ENCODE results near the gene MYH9.
A peak's percentile ranks its signal among the peaks of the same experiment; 100 is the strongest.
"Not testable (repeated sequence)": the region's sequence is repeated elsewhere in the genome, so short reads cannot be mapped to it uniquely, and the experiment has no call there.

Gene MYH9

GRCh38 chr22:36281781-36282327 lies 105.9 kb downstream of the MYH9 start:
- no peak for DNase-seq (ENCODE audit: extremely low read depth in 1 of 2, low read depth in 1 of 2)

GRCh38 chr22:36280379-36280778 lies 107.4 kb downstream of the MYH9 start:
- no peak for DNase-seq (ENCODE audit: extremely low read depth in 1 of 2, low read depth in 1 of 2)

GRCh38 chr22:36279219-36279666 lies 108.5 kb downstream of the MYH9 start:
- DNase-seq (ENCODE audit: extremely low read depth in 1 of 2, low read depth in 1 of 2) = no peak

GRCh38 chr22:36277482-36278291 lies 110.1 kb downstream of the MYH9 start:
- peak in 1 of 2 donors; percentile 39 for DNase-seq (ENCODE audit: extremely low read depth in 1 of 2, low read depth in 1 of 2)

GRCh38 chr22:36274531-36274930 lies 113.2 kb downstream of the MYH9 start:
- DNase-seq (ENCODE audit: extremely low read depth in 1 of 2, low read depth in 1 of 2) = no peak

GRCh38 chr22:36271951-36272350 lies 115.8 kb downstream of the MYH9 start:
- DNase-seq (ENCODE audit: extremely low read depth in 1 of 2, low read depth in 1 of 2) = not testable (repeated sequence)

GRCh38 chr22:36271231-36271630 lies 116.5 kb downstream of the MYH9 start:
- DNase-seq (ENCODE audit: extremely low read depth in 1 of 2, low read depth in 1 of 2) = not testable (repeated sequence)

- no peak for DNase-seq (ENCODE audit: extremely low read depth in 1 of 2, low read depth in 1 of 2)
Observed at GRCh38 chr22:36267896-36268485, 119.8 kb downstream of the MYH9 start.

GRCh38 chr22:36267058-36267457 lies 120.7 kb downstream of the MYH9 start:
- no peak for DNase-seq (ENCODE audit: extremely low read depth in 1 of 2, low read depth in 1 of 2)

- DNase-seq (ENCODE audit: extremely low read depth in 1 of 2, low read depth in 1 of 2) = not testable (repeated sequence)
Observed at GRCh38 chr22:36263886-36264664, 123.7 kb downstream of the MYH9 start.

GRCh38 chr22:36263216-36263673 lies 124.5 kb downstream of the MYH9 start:
- not testable (repeated sequence) for DNase-seq (ENCODE audit: extremely low read depth in 1 of 2, low read depth in 1 of 2)

- DNase-seq (ENCODE audit: extremely low read depth in 1 of 2, low read depth in 1 of 2) = not testable (repeated sequence)
Observed at GRCh38 chr22:36262307-36262706, 125.5 kb downstream of the MYH9 start.

GRCh38 chr22:36261675-36262074 lies 126.1 kb downstream of the MYH9 start:
- not testable (repeated sequence) for DNase-seq (ENCODE audit: extremely low read depth in 1 of 2, low read depth in 1 of 2)

GRCh38 chr22:36259615-36260300 lies 128.0 kb downstream of the MYH9 start:
- DNase-seq (ENCODE audit: extremely low read depth in 1 of 2, low read depth in 1 of 2) = no peak

GRCh38 chr22:36258701-36259614 lies 128.8 kb downstream of the MYH9 start:
- DNase-seq (ENCODE audit: extremely low read depth in 1 of 2, low read depth in 1 of 2) = no peak

- no peak for DNase-seq (ENCODE audit: extremely low read depth in 1 of 2, low read depth in 1 of 2)
Observed at GRCh38 chr22:36257948-36258670, 129.7 kb downstream of the MYH9 start.

- no peak for DNase-seq (ENCODE audit: extremely low read depth in 1 of 2, low read depth in 1 of 2)
Observed at GRCh38 chr22:36257308-36257707, 130.5 kb downstream of the MYH9 start.

GRCh38 chr22:36256478-36256877 lies 131.3 kb downstream of the MYH9 start:
- DNase-seq (ENCODE audit: extremely low read depth in 1 of 2, low read depth in 1 of 2) = no peak

GRCh38 chr22:36255572-36255971 lies 132.2 kb downstream of the MYH9 start:
- DNase-seq (ENCODE audit: extremely low read depth in 1 of 2, low read depth in 1 of 2) = not testable (repeated sequence)
